Colonic mucosa (tissue), 4 donors: ENCODE data around the gene UHRF2. TPM values are rescaled to one million over a fixed set of nuclear protein-coding genes. Genes with fewer than 3 reads are reported as not detected.

ENCODE experiments used
- DNase-seq: peaks from one replicate; pipeline ENCODE4 v3.0.0-alpha.2; 2020
- H3K27ac ChIP-seq: fragments of 200-600 bp; one replicate; pipeline ENCODE4 v1.8.0; 2021
- H3K27me3 ChIP-seq: fragments of 200-600 bp; one replicate; pipeline ENCODE4 v1.8.0; 2021
- H3K36me3 ChIP-seq: fragments of 200-600 bp; one replicate; pipeline ENCODE4 v1.8.0; 2021
- H3K4me1 ChIP-seq: fragments of 200-600 bp; one replicate; pipeline ENCODE4 v1.8.0; 2021; ENCODE audit warnings: mild to moderate bottlenecking
- H3K4me3 ChIP-seq: fragments of 200-600 bp; one replicate; pipeline ENCODE4 v1.8.0; 2021
- H3K9ac ChIP-seq, 2 donors: one replicate each; pipeline ENCODE4 v1.7.0; 2013; ENCODE audit warnings: control low read depth in 2 of 2, low read depth in 2 of 2, low read length in 2 of 2
- H3K9me3 ChIP-seq: fragments of 200-600 bp; one replicate; pipeline ENCODE4 v1.8.0; 2021
- intact Hi-C: fragments of 100-400 bp; cut with DNase I; formaldehyde crosslinking; loops from one replicate; pipeline ENCODE4 v1.14.1; 2022
- total RNA-seq, 2 donors: library from RNA; stranded (reverse); fragmentation: NEBNext Ultra II Directional in 1 of 2; extraction: Animal tissue kit (Norgen Biotek cat#: 25700) in 1 of 2; gene quantifications; one replicate each; pipeline ENCODE4 v1.2.1, GENCODE V29; 2021
- TF ChIP-seq, protein P1 (sequence below): fragments of 200-600 bp; IDR thresholded peaks from one replicate; pipeline ENCODE4 v1.8.0; 2022; ENCODE audit warnings: antibody characterized with exemption, mild to moderate bottlenecking
- donor health status: healthy.
- donor health status: DM: no; HTN: no; CAD: no.
- donor health status: DM: no; HTN: no; CAD: no.

The UHRF2 gene
- total RNA-seq, 2 donors from 2014 or later, result 30.8 to 33.4 TPM

DNA sequence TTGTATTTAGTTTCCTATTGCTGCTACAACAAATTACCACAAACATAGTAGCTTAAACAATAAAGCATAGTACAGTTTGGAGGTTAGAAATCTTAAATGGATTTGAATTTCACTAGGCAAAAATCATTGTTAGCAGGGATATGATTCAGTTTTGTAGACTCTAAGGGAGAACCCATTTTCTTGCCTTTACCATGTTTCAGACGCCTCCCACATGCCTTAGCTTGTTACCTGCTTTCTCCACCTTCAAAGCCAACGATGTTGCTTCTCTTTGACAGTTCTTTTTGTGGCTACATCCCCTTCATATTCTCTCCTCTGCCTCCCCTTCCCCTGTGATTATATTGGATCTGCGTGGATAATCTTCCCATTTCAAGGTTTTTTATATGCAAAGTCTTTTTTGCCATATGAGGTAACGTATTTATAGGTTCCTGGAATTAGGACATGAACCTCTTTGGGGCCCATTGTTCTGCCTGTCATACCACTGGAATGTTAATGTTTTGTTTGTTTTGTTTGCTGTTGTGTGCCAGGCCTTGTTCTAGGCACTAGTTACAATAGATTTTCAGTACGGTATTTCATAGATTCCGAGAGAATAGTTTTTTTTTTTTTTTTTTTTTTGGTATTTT, 54.1 kb downstream of the UHRF2 start:
- no peak for DNase-seq
- no peaks in the 10 kb centered on the region for H3K9me3 ChIP-seq
- no peak overlapping the region for H3K27ac ChIP-seq

DNA sequence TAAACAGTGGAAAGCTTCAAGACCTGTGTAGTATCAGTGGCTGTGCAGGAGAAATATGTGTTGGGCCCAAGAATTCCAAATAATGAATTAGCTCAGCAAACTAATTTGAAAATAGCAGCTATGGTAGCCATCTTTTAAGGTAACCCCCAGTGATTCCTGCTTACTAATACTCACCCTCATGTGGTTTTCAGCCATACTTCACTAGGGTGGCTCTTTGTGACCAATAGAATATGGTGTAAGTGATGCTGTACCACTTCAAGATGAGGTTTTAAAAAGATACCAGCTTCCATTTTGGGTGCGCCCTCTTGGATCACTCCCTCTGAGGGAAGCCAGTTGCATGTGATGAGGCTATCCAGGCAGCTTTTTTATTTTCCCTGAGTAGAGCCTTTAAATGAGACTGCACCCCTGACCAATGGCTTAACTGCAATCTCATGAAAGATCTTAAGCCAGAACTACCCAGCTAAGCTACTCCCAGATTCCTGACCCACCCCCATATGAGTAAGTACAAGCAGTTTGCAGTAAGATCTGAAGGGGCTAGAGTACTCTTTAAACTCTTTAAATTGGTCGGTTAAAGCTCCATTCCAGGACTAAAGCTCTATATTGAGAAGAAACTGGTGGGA, 58.3 kb downstream of the UHRF2 start:
- H3K4me3 ChIP-seq, result no peak overlapping the region
- DNase-seq, result no peak
- no peaks in the 10 kb centered on the region for H3K9me3 ChIP-seq
- H3K27ac ChIP-seq, result no peak overlapping the region
- TF ChIP-seq, protein P1, sequence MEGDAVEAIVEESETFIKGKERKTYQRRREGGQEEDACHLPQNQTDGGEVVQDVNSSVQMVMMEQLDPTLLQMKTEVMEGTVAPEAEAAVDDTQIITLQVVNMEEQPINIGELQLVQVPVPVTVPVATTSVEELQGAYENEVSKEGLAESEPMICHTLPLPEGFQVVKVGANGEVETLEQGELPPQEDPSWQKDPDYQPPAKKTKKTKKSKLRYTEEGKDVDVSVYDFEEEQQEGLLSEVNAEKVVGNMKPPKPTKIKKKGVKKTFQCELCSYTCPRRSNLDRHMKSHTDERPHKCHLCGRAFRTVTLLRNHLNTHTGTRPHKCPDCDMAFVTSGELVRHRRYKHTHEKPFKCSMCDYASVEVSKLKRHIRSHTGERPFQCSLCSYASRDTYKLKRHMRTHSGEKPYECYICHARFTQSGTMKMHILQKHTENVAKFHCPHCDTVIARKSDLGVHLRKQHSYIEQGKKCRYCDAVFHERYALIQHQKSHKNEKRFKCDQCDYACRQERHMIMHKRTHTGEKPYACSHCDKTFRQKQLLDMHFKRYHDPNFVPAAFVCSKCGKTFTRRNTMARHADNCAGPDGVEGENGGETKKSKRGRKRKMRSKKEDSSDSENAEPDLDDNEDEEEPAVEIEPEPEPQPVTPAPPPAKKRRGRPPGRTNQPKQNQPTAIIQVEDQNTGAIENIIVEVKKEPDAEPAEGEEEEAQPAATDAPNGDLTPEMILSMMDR, result no peak
- H3K9ac ChIP-seq, result no peak overlapping the region
- H3K27me3 ChIP-seq, result no peaks in the 10 kb centered on the region
- intact Hi-C loops, result no loop called here
- no peaks in the 10 kb centered on the region for H3K36me3 ChIP-seq
- no peaks in the 10 kb centered on the region for H3K4me1 ChIP-seq

More for the DNA sequence above, 54.1 kb downstream of the UHRF2 start:
- intact Hi-C loops, result no loop called here
- H3K27me3 ChIP-seq, result no peaks in the 10 kb centered on the region
- H3K4me3 ChIP-seq, result no peak overlapping the region
- TF ChIP-seq, protein P1, result no peak
- no peak overlapping the region for H3K9ac ChIP-seq
- H3K4me1 ChIP-seq, result no peaks in the 10 kb centered on the region
- H3K36me3 ChIP-seq, result no peaks in the 10 kb centered on the region

DNA sequence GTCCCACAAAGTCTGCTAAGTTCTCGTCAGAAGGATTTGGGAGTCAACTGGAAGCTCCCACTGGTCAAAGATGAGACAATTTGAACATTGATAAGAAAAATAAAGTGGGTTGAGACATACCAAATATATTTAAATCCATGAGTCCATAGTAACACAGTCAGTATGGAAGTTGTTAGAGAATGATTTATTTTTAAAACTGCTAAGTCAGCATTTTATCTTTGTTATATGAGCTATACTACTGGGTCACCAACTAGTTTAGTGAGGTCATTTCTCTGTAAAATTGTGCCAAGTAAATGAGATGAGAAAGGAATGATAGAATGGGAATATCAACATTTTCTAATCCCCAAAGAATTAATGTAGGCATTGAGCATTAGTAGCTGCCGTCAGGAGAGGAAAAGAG, 60.2 kb downstream of the UHRF2 start:
- Histone ChIP-seq H3K4me3 (no peak overlapping the region), H3K27me3 (no peaks in the 10 kb centered on the region), H3K9me3 (no peaks in the 10 kb centered on the region), H3K9ac (no peak overlapping the region), H3K36me3 (no peaks in the 10 kb centered on the region), H3K27ac (no peak overlapping the region), H3K4me1 (no peaks in the 10 kb centered on the region)
- TF ChIP-seq, protein P1, result no peak
- DNase-seq, result no peak
- intact Hi-C loops, result no loop called here

DNA sequence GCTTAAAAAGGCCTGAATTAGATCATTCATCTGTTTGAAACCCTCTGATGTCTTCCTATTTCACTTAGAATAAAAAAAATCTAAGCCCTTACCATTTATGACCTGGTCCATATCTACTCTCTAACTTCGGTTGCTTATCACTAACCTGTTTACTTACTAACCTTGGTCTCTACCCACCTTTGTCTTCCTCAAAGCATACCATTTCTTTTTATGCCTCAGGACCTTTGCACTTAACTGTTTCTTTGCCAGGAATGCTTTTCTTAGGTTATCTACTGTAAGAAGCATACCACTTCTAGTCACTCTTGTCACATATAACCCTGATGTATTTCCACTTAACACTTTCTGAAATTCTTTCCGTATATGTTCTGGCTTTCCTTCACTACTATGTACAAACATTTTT, 67.0 kb downstream of the UHRF2 start:
- Histone ChIP-seq H3K9me3 (no peaks in the 10 kb centered on the region), H3K9ac (no peak overlapping the region), H3K27ac (no peak overlapping the region), H3K4me1 (no peaks in the 10 kb centered on the region), H3K27me3 (no peaks in the 10 kb centered on the region), H3K4me3 (no peak overlapping the region), H3K36me3 (no peaks in the 10 kb centered on the region)
- TF ChIP-seq, protein P1, result no peak
- intact Hi-C loops, result no loop called here
- no peak for DNase-seq

DNA sequence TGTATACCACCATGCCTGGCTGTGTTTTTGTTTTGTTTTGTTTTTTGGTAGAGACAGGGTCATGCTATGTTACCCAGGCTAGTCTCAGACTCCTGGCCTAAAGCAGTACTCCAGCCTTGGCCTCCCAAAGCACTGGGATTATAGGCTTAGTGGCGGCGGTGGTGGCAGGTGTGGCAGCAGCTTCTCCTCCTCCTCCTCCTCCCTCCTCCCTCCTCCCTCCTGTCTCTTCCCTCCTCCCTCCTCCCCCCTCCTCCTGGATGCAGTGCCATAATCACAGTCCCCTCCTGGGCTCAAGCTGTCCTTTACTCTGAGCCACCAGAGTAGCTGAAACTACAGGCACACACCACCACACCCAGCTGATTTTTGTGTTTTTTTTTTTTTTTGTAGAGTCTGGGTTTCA, 71.2 kb downstream of the UHRF2 start:
- Histone ChIP-seq H3K27ac (no peak overlapping the region), H3K9ac (no peak overlapping the region), H3K4me1 (no peaks in the 10 kb centered on the region), H3K4me3 (no peak overlapping the region), H3K36me3 (no peaks in the 10 kb centered on the region), H3K9me3 (no peaks in the 10 kb centered on the region), H3K27me3 (no peaks in the 10 kb centered on the region)
- intact Hi-C loops, result no loop called here
- DNase-seq, result no peak
- TF ChIP-seq, protein P1, result no peak
